WTC11 (cell line): ENCODE data around the gene CD79B.
"Not testable (repeated sequence)": the region's sequence is repeated elsewhere in the genome, so short reads cannot be mapped to it uniquely, and the experiment has no call there.

Source experiments
- FOXJ3 ChIP-seq: sonication (generic); formaldehyde crosslinking; IDR thresholded peaks from 2 replicates; pipeline ENCODE4 v1.9.0; 2021; ENCODE audit warnings: missing genetic modification reagents, mild to moderate bottlenecking, borderline replicate concordance
- FOXK1 ChIP-seq: sonication (generic); formaldehyde crosslinking; IDR thresholded peaks from 2 replicates; pipeline ENCODE4 v1.8.0; 2022; ENCODE audit warnings: mild to moderate bottlenecking, moderate library complexity, missing genetic modification reagents
- IRF2 ChIP-seq: sonication (generic); formaldehyde crosslinking; IDR thresholded peaks from 2 replicates; pipeline ENCODE4 v1.8.0; 2022; ENCODE audit warnings: low read depth, missing genetic modification reagents, borderline replicate concordance
- JUN ChIP-seq: sonication (generic); formaldehyde crosslinking; IDR thresholded peaks from 2 replicates; pipeline ENCODE4 v1.8.0; 2023; ENCODE audit warnings: mild to moderate bottlenecking, missing genetic modification reagents
- TCF7 ChIP-seq: sonication (generic); formaldehyde crosslinking; IDR thresholded peaks from 2 replicates; pipeline ENCODE4 v1.8.0; 2022; ENCODE audit warnings: mild to moderate bottlenecking, low read depth, missing genetic modification reagents, moderate library complexity
- TF ChIP-seq, protein P1 (sequence below): sonication (generic); formaldehyde crosslinking; IDR thresholded peaks from 2 replicates; pipeline ENCODE4 v1.8.0; 2022; ENCODE audit warnings: mild to moderate bottlenecking, missing genetic modification reagents
- TF ChIP-seq, protein P2 (sequence below): fragments of 200-600 bp; IDR thresholded peaks from 2 replicates; pipeline ENCODE4 v1.8.0; 2022; ENCODE audit warnings: antibody characterized with exemption
- TF ChIP-seq, protein P3 (sequence below): sonication (generic); formaldehyde crosslinking; IDR thresholded peaks from 2 replicates; pipeline ENCODE4 v1.8.0; 2022; ENCODE audit warnings: mild to moderate bottlenecking, missing genetic modification reagents
- TF ChIP-seq, protein P4 (sequence below): sonication (generic); formaldehyde crosslinking; IDR thresholded peaks from 2 replicates; pipeline ENCODE4 v1.8.1; 2022; ENCODE audit warnings: mild to moderate bottlenecking, moderate library complexity, missing genetic modification reagents
- TF ChIP-seq, protein P5 (sequence below): sonication (generic); formaldehyde crosslinking; conservative IDR thresholded peaks from 2 replicates; pipeline ENCODE4 v1.8.1; 2023; ENCODE audit warnings: mild to moderate bottlenecking, low read depth, missing genetic modification reagents, moderate library complexity

DNA sequence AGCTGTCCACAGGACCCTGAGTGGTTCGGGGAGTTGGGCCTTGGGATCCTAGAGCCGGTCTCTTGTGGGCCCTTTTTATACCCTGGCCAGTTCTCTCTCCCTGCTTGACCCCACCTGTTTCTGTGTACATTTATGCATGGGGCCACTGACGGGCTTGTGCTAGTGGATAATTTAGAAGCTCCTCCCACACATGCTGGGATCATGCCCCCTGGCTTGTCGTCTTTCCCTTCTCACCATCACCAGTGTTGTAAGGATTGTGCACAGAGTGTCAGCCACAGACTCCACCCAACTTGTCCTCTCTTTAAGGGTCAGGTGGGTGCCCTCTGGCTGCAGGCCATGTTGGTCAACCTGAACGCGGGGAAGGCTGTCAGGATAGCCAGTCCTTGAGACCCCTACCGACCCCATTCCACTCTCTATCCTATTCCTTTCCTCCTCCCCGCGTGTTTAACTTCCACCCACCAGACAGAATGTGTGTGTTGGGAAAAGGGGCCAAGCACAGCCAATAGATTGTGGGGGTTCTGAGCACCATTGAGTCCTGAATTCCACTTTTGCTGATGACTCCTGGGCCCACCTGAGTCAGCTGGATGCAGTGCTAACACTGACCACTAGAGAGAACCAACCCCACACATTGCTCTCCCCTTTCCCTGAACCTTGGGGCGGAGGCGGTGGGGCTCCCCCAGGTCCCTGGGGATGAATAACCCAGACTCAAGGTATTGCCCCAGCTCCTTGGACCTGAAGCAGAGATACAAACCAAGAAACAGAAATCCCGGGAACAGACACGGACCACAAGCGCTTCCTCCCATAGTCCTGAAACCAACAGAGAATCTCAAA is 35.4 kb downstream of the CD79B start, which contains the start of gene CSH1:
- TF ChIP-seq, protein P1, sequence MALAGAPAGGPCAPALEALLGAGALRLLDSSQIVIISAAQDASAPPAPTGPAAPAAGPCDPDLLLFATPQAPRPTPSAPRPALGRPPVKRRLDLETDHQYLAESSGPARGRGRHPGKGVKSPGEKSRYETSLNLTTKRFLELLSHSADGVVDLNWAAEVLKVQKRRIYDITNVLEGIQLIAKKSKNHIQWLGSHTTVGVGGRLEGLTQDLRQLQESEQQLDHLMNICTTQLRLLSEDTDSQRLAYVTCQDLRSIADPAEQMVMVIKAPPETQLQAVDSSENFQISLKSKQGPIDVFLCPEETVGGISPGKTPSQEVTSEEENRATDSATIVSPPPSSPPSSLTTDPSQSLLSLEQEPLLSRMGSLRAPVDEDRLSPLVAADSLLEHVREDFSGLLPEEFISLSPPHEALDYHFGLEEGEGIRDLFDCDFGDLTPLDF (CRISPR knock-in tag) = not testable (repeated sequence)
- not testable (repeated sequence) for TF ChIP-seq FOXK1; JUN; TCF7 (CRISPR knock-in tag); FOXJ3 (CRISPR knock-in tag); IRF2 (CRISPR knock-in tag)
- TF ChIP-seq, protein P2, sequence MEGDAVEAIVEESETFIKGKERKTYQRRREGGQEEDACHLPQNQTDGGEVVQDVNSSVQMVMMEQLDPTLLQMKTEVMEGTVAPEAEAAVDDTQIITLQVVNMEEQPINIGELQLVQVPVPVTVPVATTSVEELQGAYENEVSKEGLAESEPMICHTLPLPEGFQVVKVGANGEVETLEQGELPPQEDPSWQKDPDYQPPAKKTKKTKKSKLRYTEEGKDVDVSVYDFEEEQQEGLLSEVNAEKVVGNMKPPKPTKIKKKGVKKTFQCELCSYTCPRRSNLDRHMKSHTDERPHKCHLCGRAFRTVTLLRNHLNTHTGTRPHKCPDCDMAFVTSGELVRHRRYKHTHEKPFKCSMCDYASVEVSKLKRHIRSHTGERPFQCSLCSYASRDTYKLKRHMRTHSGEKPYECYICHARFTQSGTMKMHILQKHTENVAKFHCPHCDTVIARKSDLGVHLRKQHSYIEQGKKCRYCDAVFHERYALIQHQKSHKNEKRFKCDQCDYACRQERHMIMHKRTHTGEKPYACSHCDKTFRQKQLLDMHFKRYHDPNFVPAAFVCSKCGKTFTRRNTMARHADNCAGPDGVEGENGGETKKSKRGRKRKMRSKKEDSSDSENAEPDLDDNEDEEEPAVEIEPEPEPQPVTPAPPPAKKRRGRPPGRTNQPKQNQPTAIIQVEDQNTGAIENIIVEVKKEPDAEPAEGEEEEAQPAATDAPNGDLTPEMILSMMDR = not testable (repeated sequence)
- TF ChIP-seq, protein P3, sequence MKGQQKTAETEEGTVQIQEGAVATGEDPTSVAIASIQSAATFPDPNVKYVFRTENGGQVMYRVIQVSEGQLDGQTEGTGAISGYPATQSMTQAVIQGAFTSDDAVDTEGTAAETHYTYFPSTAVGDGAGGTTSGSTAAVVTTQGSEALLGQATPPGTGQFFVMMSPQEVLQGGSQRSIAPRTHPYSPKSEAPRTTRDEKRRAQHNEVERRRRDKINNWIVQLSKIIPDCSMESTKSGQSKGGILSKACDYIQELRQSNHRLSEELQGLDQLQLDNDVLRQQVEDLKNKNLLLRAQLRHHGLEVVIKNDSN (CRISPR knock-in tag) = not testable (repeated sequence)
- TF ChIP-seq, protein P4, sequence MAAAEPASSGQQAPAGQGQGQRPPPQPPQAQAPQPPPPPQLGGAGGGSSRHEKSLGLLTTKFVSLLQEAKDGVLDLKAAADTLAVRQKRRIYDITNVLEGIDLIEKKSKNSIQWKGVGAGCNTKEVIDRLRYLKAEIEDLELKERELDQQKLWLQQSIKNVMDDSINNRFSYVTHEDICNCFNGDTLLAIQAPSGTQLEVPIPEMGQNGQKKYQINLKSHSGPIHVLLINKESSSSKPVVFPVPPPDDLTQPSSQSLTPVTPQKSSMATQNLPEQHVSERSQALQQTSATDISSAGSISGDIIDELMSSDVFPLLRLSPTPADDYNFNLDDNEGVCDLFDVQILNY = not testable (repeated sequence)
- TF ChIP-seq, protein P5, sequence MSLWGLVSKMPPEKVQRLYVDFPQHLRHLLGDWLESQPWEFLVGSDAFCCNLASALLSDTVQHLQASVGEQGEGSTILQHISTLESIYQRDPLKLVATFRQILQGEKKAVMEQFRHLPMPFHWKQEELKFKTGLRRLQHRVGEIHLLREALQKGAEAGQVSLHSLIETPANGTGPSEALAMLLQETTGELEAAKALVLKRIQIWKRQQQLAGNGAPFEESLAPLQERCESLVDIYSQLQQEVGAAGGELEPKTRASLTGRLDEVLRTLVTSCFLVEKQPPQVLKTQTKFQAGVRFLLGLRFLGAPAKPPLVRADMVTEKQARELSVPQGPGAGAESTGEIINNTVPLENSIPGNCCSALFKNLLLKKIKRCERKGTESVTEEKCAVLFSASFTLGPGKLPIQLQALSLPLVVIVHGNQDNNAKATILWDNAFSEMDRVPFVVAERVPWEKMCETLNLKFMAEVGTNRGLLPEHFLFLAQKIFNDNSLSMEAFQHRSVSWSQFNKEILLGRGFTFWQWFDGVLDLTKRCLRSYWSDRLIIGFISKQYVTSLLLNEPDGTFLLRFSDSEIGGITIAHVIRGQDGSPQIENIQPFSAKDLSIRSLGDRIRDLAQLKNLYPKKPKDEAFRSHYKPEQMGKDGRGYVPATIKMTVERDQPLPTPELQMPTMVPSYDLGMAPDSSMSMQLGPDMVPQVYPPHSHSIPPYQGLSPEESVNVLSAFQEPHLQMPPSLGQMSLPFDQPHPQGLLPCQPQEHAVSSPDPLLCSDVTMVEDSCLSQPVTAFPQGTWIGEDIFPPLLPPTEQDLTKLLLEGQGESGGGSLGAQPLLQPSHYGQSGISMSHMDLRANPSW (CRISPR knock-in tag) = not testable (repeated sequence)
